COR-L47 (cell line): ENCODE measurements around the gene RIMBP2.

Experiments used
- DNase-seq: peaks from one replicate; lab custom pipeline; 2025; lab: John Stamatoyannopoulos, UW

RIMBP2 gene

DNA sequence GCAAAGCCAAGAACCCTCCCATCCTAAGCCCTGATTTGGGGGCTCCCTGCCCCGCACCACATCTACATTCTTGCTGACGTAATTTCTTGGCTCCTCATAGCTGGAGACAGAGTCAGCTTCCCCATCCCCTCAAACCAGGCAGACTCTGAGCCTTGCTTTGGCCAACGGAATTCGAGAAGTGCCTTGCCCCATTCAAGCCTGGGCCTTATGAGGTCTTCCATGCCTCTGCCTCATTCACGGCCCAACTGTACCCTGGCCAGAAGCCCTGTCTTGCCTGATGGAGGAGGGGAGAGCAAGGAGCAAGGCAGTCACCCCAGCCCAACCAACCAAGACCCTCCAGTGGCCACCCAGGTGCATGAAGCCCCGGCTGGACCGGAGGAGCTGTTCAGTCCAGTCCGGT is 214.3 kb downstream of the RIMBP2 start:
- DNase-seq = no peak

DNA sequence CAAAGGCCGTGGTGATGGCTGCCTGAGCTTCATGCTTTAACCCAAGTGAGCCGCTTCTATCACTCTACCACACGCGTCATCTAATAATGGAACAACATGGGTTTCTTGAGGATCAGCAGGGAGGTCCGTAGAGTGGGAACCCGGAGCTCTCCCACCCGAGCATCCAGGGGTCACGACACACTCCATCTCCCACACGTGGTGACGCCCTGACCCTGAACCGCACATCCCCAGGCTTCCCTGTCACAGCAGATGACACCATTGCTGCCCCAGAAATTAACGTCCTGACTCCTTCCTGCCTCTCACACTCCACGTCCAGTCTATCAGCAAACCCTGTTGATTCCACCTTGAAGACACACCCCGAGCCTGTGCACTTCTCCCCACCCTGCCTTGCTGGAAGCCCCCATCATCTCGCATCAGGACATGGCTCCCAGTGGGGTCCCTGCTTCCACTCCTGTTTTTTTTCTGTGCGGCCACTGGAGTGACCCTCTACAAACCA is 215.2 kb downstream of the RIMBP2 start:
- no peak for DNase-seq

DNA sequence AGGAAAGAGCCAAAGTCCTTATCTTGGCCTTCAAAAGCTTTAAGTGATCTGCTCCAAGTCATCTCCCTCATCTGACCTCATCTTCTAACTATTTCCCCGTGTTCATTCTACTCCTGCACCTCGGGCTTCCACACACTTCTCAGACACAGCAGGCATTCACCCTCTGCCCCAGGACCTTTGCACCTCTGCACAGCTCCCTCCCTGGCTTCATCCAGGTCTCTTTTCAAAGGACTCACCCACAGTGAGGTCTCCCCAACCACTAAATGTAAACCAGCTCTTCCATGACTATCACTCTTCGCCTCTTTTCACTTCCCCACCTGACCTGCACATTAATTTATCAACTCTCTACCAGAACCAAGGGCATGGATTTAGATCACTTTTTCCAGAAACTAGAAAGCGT is 216.6 kb downstream of the RIMBP2 start:
- no peak for DNase-seq

DNA sequence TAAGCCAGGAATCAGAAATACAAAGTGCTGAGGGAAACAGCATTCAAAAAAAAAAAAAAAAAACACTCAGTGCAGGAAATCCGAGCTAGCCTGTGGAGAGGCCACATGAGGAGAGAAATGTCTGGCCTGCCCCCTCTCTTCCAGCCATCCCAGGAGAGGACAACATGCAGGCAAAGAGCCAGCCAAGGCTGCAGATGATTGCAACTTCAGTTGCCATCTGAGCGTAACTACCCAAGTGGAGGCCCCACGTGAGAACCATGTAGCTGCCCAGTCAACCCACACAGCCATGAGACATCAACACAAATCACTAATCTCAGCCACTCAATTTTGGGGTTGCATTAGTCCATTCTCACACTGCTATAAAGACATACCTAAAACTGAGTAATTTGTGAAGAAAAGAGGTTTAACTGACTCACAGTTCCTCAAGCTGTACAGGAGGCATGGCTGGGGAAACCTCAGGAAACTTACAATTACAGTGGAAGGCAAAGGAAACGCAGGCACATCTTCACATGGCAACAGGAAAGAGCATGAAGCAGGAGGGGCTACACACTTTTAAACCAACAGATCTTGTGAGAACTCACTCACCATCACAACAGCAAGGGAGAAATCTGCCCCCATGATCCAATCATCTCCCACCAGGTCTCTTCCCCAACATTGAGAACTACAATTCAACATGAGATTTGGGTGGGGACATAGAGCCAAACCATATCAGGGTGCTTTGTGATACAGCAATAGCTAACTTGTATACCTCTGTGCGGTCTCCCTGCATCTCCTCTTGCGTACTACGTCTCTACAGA is 217.3 kb downstream of the RIMBP2 start:
- DNase-seq = no peak

DNA sequence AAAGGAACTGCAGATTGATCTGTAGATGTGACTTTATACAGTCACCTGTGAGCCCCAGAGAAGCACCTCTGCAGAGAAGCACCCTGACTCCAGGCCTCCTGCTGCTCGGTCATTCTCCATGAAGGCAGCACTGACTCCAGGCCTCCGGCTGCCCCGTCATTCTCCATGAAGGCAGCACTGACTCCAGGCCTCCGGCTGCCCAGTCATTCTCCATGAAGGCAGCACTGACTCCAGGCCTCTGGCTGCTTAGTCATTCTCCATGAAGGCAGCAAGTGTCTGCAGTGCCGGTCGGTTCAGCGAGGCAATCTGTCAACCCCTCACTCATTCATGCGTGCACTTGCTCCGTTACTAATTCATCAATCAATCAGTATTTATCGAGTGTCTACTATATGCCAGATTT is 218.1 kb downstream of the RIMBP2 start:
- DNase-seq = no peak

DNA sequence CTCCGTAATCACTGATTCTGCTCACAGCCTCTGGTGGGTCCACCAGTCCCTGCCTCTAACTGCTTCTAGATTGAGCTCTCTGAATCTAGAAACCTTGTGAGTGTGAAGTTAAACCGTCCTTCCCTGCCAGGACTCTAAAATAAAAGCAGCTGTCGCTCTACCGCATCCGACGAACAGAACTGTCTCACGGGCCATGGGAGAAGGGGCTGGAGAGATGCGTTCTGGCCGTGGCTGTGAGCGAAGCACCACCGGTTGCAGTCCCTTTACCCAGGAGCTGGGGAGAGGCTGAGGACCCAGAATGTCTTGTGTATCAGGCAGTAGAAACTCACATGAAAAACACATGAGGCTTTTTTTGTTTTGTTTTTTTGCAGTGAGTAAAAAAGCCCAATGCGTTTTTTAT is 218.8 kb downstream of the RIMBP2 start:
- no peak for DNase-seq

DNA sequence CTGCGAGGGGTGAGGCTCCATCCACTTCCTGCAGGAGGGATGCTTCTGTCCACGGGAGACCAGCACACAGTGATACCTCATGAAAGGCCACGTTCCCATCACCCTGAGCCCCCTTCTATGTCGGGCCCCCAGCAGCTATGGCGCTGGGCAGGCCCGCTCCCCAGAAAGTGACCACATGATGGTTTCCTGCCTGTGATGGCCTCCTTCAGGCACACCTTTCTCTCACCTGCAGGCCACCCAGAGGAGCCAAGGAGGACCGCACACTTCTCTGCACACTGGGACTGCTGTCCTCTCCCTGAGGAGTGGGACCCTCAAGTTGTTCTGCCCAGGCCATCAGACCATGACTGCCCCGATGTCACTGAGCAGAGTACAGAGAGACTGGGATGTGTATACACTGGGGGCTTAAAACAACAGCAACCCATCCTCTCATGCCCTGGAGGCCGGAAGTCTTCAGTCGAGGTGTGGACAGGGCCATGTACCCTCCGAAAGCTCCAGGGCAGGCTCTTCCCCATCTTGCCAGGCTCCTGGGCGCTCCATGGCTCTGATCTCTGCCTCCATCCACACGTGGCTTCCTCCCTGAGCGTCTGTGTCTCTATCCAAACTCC is 219.5 kb downstream of the RIMBP2 start:
- no peak for DNase-seq

DNA sequence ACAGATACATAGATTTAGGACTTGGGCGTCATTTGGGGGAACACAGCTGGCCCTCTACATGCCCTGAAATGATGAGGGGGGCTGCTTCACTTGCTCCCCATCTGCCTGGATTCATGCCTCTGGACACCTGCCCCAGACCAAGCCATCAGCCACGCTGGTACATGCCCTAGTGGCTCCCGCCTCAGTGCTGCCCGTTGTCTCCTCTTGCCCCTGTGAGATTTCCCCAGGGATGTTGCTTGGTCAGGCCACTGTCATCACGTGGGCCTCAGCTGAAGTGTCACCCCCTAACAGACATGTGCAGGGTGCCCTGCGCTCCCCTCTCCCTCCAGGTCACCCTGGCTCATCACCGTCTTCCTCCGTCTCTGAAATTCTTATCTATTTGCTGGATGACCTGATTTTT is 220.9 kb downstream of the RIMBP2 start:
- no peak for DNase-seq

DNA sequence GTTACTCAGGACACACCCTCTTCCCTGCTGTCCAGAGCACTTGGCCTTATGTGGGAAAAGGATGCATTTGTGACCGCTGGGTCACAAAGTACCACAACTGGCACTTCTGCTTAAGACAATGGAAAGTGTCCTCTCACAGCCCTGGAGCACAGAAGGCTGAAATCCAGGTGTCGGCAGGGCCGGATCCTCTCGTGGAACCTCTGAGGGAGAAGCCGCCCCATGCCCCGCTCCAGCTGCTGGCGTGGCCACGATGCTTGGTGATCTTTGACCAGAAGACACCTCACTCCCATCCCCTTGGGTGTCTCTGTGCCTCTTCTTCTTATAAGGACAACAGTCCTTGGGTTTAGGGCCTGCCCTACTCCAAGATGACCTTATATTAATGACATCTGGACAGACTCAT is 221.4 kb downstream of the RIMBP2 start:
- no peak for DNase-seq

DNA sequence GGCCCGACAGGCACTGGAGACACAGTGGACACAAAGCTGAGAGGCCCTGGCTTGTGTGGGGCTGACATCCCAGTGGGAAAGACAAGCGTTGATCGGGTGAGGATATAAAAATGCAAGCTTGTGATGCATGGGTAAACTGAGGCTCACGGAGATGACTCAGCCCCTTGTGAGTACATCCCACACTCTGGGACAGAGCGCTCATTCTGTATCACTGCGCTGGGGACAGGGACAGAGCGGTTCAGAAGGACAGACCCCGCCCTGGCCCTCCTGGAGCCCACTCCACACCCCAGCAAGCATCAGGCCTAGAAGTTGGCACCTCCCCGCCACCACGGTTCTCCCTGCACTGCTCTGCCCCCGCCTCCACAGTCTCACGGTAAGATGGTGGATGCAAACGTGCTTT is 222.1 kb downstream of the RIMBP2 start:
- DNase-seq = no peak

DNA sequence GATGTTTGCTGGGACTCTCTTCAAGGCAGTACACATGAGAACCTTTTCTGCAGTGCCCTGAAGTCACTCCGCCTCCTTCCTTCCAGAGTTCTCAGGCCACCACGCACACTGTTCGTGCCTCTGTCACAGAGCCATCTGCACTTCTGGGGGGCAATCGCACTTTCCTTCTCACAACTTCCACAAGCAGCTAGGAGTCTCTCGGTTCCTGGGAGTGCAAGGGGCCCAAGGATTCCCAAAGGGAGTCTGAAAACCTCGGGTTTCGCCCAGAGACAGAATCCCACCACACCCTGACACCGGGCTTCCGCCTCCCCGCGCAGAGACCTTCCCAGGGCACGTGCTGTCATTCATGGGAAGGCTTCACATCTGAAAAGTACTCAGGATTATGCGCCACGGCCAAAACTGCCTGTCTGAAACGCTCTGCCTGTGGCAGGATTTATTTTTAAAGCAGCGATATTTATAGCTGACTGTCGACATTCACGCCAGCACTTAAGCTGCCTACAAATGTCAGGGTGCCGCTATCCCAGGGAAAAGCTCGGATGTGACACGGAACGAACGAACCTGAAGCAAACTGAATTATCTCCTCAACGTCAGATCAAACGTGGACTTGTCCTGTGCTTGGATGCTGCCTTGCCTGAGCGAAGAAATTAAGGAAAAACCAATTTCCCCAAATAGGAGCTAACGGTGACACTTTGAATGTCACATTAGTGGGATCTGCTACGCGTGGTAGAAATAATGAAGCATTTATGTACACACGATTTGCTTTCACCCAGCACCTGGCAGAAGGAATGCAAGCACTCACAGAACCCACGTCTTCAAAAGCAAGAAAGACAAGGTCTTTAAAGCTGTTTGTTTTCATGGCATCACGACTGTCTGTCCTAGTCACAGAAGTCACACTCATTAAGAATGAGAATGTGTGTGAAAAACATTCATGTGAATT is 224.4 kb downstream of the RIMBP2 start:
- no peak for DNase-seq

DNA sequence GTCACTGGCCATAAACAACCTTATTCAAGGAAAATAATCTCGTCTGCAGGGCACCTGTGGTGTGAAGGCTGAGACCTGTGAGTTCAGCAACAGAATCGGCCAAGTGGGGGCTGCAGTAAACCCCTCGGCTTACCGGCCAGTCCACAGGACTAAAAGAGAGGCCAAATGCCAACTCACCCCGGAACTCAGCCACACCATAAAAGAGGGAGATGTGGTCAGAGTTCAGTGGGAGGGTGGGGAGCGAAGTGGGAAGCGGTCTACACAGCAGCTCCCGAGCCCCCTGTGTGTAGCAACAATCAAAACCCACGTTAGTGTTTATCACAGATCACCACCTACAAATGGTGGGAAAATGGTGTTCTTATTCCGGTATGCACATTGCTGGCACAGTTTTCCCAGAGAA is 225.4 kb downstream of the RIMBP2 start:
- DNase-seq = no peak

DNA sequence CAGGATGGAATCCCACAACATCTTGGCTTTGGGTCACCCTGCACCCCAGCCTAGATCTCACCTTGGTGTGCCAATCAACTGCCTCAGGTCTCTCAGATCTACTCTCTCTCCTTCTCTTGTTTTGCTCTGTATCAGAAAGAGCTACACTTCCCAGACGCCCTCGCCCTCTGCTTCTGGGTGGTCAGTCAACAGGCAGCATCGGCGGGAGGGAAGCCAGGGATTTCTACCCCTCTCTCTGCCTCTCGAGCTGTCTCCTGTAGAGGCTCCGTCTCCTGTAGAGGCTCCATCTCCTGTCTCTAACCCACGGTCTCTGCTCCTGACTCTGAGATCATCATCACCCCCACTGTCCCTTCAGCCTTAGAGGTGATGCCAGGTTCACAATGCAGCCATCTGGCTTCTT is 226.8 kb downstream of the RIMBP2 start:
- no peak for DNase-seq

DNA sequence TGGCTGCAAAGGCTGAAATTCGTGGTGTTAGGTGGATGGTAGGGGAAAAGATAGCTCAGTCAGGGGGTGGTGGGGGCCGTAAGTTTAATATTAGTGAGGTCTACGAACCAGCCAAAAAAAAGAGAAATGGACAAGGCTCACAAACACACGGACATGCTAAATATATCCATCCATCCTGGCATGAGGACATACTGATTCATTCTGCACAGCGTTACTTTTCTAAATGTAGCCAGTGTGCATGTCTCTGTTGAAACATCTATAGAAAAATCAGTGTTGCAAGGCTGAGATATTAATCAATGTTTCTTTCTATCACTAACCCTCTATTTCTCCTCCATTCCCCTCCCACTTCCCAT is 227.8 kb downstream of the RIMBP2 start:
- DNase-seq = no peak

DNA sequence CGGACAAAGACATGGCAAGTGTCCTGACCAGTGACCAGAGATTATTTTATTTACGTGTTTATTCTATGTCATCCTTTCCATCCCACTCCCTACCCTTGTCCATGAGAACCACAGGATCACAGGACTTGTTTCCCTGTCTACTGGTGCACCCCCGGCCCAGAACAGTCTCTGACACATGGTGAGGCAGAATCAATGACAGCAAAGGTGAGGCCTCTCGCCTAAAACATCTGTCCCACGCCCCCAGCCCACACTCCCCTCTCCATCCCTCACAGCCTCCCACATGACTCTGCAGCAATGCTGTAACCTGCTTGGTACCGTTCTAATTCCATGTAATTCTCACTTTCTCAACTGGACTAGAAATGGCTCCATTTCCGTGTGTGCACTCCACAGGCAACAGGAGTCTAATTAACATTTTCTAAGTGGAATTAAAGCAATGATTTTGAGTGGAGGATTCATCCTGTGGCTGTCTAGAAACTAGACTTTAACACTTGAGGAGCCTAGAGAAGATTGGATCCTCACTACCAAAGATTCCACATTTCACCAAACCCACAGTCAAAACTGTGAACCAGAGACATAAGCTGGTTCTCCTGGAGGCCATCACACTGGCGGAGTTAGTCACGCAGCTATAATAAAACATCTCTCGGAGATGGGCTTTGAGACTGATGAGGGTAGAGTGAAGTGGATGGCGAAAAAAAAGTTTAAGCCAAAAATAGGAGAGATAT is 228.3 kb downstream of the RIMBP2 start:
- DNase-seq = no peak

DNA sequence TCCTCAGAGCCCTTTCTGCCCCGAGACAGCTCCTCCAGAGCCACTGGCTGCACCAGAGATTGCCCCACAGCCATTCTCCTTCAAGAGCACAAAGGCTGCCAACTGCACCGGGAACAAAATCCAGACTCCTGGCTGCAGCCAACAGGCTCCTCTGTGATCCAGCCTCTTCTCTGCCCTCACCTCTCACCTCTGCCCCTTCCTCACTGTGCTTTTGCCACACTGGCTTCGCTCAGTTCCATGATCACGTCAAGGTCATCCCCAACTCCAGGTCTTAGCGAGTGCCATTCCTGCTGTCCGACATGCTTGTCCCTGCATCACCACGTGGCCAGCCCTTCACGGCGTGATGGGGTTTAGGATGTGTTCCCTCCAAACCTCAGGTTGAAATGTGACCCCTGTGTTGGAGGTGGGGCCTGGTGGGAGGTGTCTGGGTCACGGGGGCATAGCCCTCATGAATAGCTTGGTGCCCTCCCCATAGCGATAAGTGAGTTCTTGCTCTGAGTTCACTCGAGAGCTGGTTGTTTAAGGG is 229.1 kb downstream of the RIMBP2 start:
- DNase-seq = no peak

DNA sequence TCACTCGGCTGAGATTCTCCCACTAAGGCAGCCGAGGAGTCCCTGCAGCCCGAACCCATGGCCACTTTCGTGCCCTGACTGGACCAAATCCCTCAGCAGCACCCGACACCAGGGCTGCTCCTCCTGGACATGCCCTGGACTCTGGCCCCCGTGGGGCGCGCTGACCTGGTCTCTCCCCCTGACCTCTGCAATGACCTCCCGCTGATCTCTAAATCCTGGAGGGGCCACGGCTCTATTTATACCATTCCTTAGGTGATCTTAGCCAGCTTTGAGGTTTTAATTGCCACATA is 230.0 kb downstream of the RIMBP2 start:
- DNase-seq = no peak

DNA sequence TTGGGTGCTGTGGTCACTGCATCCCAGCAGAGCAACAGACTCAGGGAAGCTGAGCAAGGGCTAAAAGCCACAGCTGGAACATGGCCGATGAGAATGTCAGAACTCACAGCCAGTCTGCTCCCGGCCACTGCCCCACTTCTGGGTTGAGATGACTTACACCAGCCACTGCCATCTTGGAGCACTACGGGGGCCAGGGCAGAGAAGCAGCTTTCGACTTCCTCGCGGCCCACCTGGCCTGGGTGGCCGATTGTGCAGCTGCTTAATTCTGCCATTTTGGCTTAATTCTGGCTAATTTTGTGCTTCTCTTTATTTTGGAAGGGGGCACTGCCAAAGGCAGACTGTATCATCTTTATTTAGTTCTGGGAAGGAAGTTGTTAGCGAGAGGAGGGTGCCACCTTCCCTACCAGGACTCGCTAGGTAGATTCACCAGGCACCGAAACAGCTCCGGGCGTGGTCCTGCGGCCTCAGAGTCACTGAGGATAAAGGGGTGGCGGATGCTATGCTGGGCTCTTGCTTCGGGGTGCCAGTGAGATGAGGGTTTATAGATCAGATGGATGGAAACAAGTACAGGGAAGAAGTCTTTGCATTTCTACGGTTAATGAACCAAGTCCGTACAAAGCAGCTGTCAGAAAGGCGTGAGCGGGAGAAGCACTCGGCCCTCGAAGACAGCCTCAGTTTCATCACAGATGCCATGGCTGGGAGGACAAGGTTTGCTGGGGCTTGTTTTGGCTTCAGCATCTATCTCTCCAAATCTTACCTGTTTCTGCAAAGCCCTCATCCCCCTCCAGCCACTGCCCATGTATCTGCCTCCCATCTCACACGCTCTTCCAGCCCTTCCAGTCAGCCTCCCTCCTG is 230.6 kb downstream of the RIMBP2 start:
- DNase-seq = no peak

DNA sequence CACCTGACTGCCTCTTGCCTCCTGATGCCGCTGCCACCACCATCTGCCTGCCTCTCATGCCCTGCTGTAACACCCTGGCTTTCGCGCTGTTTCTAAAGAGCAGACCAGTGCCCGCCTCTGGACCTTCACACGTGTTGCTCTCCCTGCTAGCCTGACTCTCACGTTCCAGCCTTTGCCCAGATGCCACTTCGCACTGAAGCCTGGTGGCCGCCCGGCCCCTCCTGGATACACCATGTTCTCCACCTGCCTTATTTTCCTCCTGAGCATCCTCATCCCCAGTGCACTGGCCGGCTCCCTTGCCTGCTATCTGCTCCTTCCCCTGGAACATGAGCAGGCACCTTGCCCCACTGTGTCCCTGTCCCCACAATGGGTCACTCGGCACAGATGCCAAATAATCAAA is 231.9 kb downstream of the RIMBP2 start:
- no peak for DNase-seq

DNA sequence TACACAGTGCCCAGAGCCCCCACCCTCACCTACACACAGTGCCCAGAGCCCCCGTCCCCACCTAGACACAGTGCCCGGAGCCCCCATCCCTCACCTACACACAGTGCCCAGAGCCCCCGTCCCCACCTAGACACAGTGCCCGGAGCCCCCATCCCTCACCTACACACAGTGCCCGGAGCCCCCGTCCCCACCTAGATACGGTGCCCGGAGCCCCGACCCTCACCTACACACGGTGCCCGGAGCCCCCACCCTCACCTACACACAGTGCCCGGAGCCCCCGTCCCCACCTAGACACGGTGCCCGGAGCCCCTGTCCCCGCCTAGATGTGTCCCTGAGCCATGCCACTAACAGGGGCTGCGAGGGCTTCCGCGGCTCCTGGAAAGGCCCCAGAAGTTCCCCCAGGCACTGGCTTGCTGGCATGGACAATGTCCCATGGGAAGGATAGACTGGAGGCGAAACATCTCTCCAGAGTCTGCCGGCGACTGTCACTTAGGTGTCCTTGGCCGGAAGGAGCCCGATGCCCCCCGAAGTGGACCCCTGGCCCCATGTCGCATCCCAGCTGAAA is 232.4 kb downstream of the RIMBP2 start:
- DNase-seq = no peak

DNA sequence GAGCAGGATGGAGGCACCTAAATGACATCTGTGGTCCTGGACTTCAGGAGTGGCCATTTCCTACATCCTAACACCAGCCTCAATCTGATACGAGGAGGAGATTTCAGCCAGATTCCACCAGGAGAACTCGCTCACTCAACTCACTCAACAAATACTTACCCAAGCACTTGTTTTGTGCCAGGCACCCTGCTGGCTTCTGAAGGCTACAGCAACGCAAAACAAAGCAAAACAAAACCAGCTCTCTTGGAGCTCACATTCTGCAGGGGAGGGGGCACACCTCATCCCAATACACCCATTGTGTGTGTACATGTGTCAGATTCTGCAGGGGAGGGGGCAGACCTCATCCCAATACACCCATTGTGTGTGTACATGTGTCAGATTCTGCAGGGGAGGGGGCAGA is 233.7 kb downstream of the RIMBP2 start:
- peak; percentile 49 for DNase-seq
